ENCODE measurements around the gene EHMT2. TPM values are rescaled to one million over a fixed set of nuclear protein-coding genes. Genes with fewer than 3 reads are reported as not detected.
"Not testable (repeated sequence)": the region's sequence is repeated elsewhere in the genome, so short reads cannot be mapped to it uniquely, and the experiment has no call there.

The EHMT2 gene
- total RNA-seq, 3 donors from 2014 or later (not counting 1 experiment from before 2014, with no cell fraction given): 49.3 to 56.6 (median 55.8) TPM

DNA sequence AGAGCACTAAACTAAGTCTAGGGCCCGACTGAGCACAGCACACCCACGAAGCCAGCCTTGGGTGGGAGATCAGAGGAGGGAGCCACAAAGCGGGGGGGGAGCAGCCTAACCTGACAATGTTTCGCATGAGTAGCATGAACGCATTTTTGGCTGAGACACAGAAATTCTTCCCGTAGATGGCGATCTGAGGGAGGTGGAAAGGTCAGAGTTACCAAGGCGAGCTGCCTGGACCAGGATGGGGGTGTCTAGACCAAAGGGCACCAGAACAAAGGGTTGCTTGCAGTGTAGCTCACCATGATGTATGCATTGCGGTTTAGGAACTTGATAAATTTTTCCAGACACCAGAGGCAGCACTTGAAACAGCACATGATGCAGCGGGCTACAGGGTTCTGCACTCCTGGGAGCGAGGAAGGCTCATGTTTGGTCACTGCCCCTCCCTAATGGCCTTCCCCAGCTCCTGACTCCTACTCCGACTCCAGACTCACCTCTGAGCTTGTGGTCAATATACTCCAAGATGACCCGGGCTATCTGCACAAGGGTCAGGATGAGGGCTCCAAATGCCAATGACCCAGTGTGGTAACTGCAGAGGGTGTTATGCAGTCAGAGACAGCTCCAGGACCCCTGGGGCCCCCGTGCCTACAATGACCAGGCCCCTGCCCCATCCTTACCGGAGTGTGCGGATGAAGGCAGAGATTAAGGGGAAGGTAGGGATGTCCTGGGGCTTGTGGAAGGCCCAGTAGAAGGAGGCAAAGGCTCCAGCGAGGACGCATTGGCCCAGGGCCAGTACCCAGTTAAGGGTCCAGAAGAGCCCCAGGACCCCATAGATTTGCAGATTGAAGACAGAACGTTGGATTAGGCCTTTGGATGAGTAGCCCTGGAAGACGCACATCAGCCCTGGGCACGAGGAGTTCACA lies 32.0 kb downstream of the EHMT2 start:
- no peak overlapping the region for H3K27ac Mint-ChIP-seq

GRCh38 chr6:31864818-31865204 lies 32.7 kb downstream of the EHMT2 start:
- Mint-ChIP-seq H3K9me3 (no peaks in the 10 kb centered on the region), H3K4me1 (peaks cover 20 to 33% of the 10 kb centered on the region in 2 donors), H3K4me3 (no peak overlapping the region), H3K36me3 (no peaks in the 10 kb centered on the region), H3K27ac (peak overlapping the region in 1 of 2 donors; percentile 99), H3K27me3 (ENCODE audit: low read depth in 2 of 2) (no peaks in the 10 kb centered on the region)
- Histone ChIP-seq H3K27me3 (ENCODE audit: control insufficient read depth, insufficient read depth, low read length) (no peaks in the 10 kb centered on the region), H3K27ac (ENCODE audit: low read length) (no peak overlapping the region), H3K4me3 (ENCODE audit: low read length) (no peak overlapping the region), H3K9me3 (ENCODE audit: control insufficient read depth, insufficient read depth, low read length) (no peaks in the 10 kb centered on the region), H3K36me3 (ENCODE audit: control insufficient read depth, insufficient read depth, low read length) (peaks cover 8% of the 10 kb centered on the region), H3K4me1 (ENCODE audit: control insufficient read depth, insufficient read depth, low read length) (peaks cover 25% of the 10 kb centered on the region)
- DNase-seq: no peak
- TF ChIP-seq, protein P1, sequence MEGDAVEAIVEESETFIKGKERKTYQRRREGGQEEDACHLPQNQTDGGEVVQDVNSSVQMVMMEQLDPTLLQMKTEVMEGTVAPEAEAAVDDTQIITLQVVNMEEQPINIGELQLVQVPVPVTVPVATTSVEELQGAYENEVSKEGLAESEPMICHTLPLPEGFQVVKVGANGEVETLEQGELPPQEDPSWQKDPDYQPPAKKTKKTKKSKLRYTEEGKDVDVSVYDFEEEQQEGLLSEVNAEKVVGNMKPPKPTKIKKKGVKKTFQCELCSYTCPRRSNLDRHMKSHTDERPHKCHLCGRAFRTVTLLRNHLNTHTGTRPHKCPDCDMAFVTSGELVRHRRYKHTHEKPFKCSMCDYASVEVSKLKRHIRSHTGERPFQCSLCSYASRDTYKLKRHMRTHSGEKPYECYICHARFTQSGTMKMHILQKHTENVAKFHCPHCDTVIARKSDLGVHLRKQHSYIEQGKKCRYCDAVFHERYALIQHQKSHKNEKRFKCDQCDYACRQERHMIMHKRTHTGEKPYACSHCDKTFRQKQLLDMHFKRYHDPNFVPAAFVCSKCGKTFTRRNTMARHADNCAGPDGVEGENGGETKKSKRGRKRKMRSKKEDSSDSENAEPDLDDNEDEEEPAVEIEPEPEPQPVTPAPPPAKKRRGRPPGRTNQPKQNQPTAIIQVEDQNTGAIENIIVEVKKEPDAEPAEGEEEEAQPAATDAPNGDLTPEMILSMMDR (IDR thresholded peaks at IDR 0.05): no peak
- intact Hi-C loops (cut with micrococcal nuclease): no loop called here
- no peak for ATAC-seq
- 93% methylated on average over 8 of the region's 8 CpGs for WGBS (ENCODE audit: insufficient coverage)

More for the DNA sequence above, 32.0 kb downstream of the EHMT2 start:
- Histone ChIP-seq H3K4me1 (ENCODE audit: control insufficient read depth, insufficient read depth, low read length) (peaks cover 25% of the 10 kb centered on the region), H3K27me3 (ENCODE audit: control insufficient read depth, insufficient read depth, low read length) (no peaks in the 10 kb centered on the region), H3K4me3 (ENCODE audit: low read length) (no peak overlapping the region), H3K9me3 (ENCODE audit: control insufficient read depth, insufficient read depth, low read length) (no peaks in the 10 kb centered on the region), H3K27ac (ENCODE audit: low read length) (no peak overlapping the region), H3K36me3 (ENCODE audit: control insufficient read depth, insufficient read depth, low read length) (peaks cover 2% of the 10 kb centered on the region)
- WGBS (ENCODE audit: insufficient coverage): 85% methylated on average over 21 of the region's 21 CpGs
- peaks cover 20 to 33% of the 10 kb centered on the region in 2 donors for H3K4me1 Mint-ChIP-seq
- no peak for ATAC-seq
- intact Hi-C loops (cut with micrococcal nuclease): no loop called here
- TF ChIP-seq, protein P1 (IDR thresholded peaks at IDR 0.05): no peak
- no peaks in the 10 kb centered on the region for H3K27me3 Mint-ChIP-seq (ENCODE audit: low read depth in 2 of 2)
- no peak for DNase-seq
- H3K9me3 Mint-ChIP-seq: no peaks in the 10 kb centered on the region
- H3K4me3 Mint-ChIP-seq: no peak overlapping the region
- H3K36me3 Mint-ChIP-seq: no peaks in the 10 kb centered on the region

GRCh38 chr6:31864123-31864562 lies 33.4 kb downstream of the EHMT2 start:
- peaks cover 15% of the 10 kb centered on the region for H3K36me3 ChIP-seq (ENCODE audit: control insufficient read depth, insufficient read depth, low read length)
- ATAC-seq; intact Hi-C loops (cut with micrococcal nuclease); DNase-seq; H3K9me3 ChIP-seq (ENCODE audit: control insufficient read depth, insufficient read depth, low read length); H3K9me3 Mint-ChIP-seq; H3K27me3 ChIP-seq (ENCODE audit: control insufficient read depth, insufficient read depth, low read length); H3K36me3 Mint-ChIP-seq; H3K27ac ChIP-seq (ENCODE audit: low read length); H3K27me3 Mint-ChIP-seq (ENCODE audit: low read depth in 2 of 2): not testable (repeated sequence)
- peaks cover 20 to 33% of the 10 kb centered on the region in 2 donors for H3K4me1 Mint-ChIP-seq
- peaks cover 25% of the 10 kb centered on the region for H3K4me1 ChIP-seq (ENCODE audit: control insufficient read depth, insufficient read depth, low read length)
- peak overlapping the region; percentile 97 to 99 for H3K27ac Mint-ChIP-seq
- peak overlapping the region; percentile 96 for H3K4me3 Mint-ChIP-seq
- peak overlapping the region; percentile 31 for H3K4me3 ChIP-seq (ENCODE audit: low read length)
- 13% methylated on average over 16 of the region's 16 CpGs for WGBS (ENCODE audit: insufficient coverage)

Data from natural killer cell (primary cell).